Mesendoderm (in vitro differentiated cells): ENCODE measurements around the gene PMFBP1.

Experiments used
- DNase-seq: peaks from one replicate; pipeline ENCODE4 v3.0.0; 2013
- H2AK5ac ChIP-seq: 2 replicates; pipeline ENCODE4 v1.6.1; 2013; ENCODE audit warnings: low read length, inconsistent platforms
- H2BK120ac ChIP-seq: 2 replicates; pipeline ENCODE4 v1.6.1; 2013; ENCODE audit warnings: low read depth, mild to moderate bottlenecking, low read length, moderate library complexity, mixed read lengths
- H2BK15ac ChIP-seq: replicated peaks from 2 replicates; pipeline ENCODE4 v1.6.1; 2013; ENCODE audit warnings: low read depth, mild to moderate bottlenecking, moderate library complexity
- H2BK5ac ChIP-seq: 2 replicates; pipeline ENCODE4 v1.6.1; 2013; ENCODE audit warnings: low read length, inconsistent platforms
- H3K18ac ChIP-seq: 2 replicates; pipeline ENCODE4 v1.6.1; 2013; ENCODE audit warnings: mild to moderate bottlenecking, low read length, mixed read lengths
- H3K23ac ChIP-seq: one replicate; pipeline ENCODE4 v1.6.1; 2013; ENCODE audit warnings: low read length
- H3K27ac ChIP-seq: 2 replicates; pipeline ENCODE4 v1.5.1; 2013; ENCODE audit warnings: low read depth, mild to moderate bottlenecking, inconsistent platforms, low read length, moderate library complexity
- H3K27me3 ChIP-seq: 2 replicates; pipeline ENCODE4 v1.6.1; 2013; ENCODE audit warnings: low read length, control low read depth, mild to moderate bottlenecking, inconsistent platforms; ENCODE audit not compliant: insufficient read depth, poor library complexity
- H3K36me3 ChIP-seq: 2 replicates; pipeline ENCODE4 v1.6.1; 2013; ENCODE audit warnings: low read length, inconsistent platforms; ENCODE audit not compliant: control insufficient read depth, insufficient read depth
- H3K4ac ChIP-seq: one replicate; pipeline ENCODE4 v1.6.1; 2013; ENCODE audit warnings: low read depth, mild to moderate bottlenecking, low read length, moderate library complexity
- H3K4me1 ChIP-seq: 2 replicates; pipeline ENCODE4 v1.6.1; 2013; ENCODE audit warnings: low read depth, low read length, inconsistent platforms; ENCODE audit not compliant: control insufficient read depth
- H3K4me2 ChIP-seq: 2 replicates; pipeline ENCODE4 v1.6.1; 2013; ENCODE audit warnings: low read length
- H3K4me3 ChIP-seq: 2 replicates; pipeline ENCODE4 v1.5.1; 2013; ENCODE audit warnings: mild to moderate bottlenecking, low read length
- H3K56ac ChIP-seq: one replicate; pipeline ENCODE4 v1.6.1; 2013; ENCODE audit warnings: low read length
- H3K79me1 ChIP-seq: 2 replicates; pipeline ENCODE4 v1.6.1; 2013; ENCODE audit warnings: low read length, inconsistent platforms
- H3K79me2 ChIP-seq: 2 replicates; pipeline ENCODE4 v1.6.1; 2013; ENCODE audit warnings: mild to moderate bottlenecking, low read length; ENCODE audit not compliant: control insufficient read depth, insufficient read depth
- H3K9ac ChIP-seq: 2 replicates; pipeline ENCODE4 v1.6.1; 2013; ENCODE audit warnings: low read length, inconsistent platforms
- H4K5ac ChIP-seq: one replicate; pipeline ENCODE4 v1.6.1; 2013; ENCODE audit warnings: low read length
- H4K8ac ChIP-seq: one replicate; pipeline ENCODE4 v1.6.1; 2013; ENCODE audit warnings: low read depth, mild to moderate bottlenecking, control low read depth, low read length, moderate library complexity
- WGBS: extraction: QIAGEN DNeasy Blood & Tissue Kit; methylation state at CpG from one replicate; pipeline ENCODE4 v1.1.7; 2013; ENCODE audit warnings: low lambda C conversion rate, missing lambda C conversion rate; ENCODE audit not compliant: insufficient coverage; ENCODE audit errors: extremely low coverage; 5-methylcytosine and 5-hydroxymethylcytosine counted together

PMFBP1 gene

GRCh38 chr16:72179204-72179970, 7.4 kb upstream of the PMFBP1 start:
- no peaks in the 10 kb centered on the region for H3K79me1 ChIP-seq
- no peak overlapping the region for H3K23ac ChIP-seq
- DNase-seq, result no peak
- H2BK15ac ChIP-seq, result no peak overlapping the region
- no peak overlapping the region for H3K4ac ChIP-seq
- H3K56ac ChIP-seq, result no peak overlapping the region
- no peaks in the 10 kb centered on the region for H3K79me2 ChIP-seq
- no peak overlapping the region for H2BK120ac ChIP-seq
- no peaks in the 10 kb centered on the region for H3K4me1 ChIP-seq
- no peaks in the 10 kb centered on the region for H3K36me3 ChIP-seq
- H3K4me2 ChIP-seq, result no peak overlapping the region
- H2BK5ac ChIP-seq, result no peak overlapping the region
- H3K4me3 ChIP-seq, result no peak overlapping the region
- no peak overlapping the region for H3K9ac ChIP-seq
- H3K27ac ChIP-seq, result no peak overlapping the region
- no peak overlapping the region for H2AK5ac ChIP-seq
- no peaks in the 10 kb centered on the region for H3K27me3 ChIP-seq
- no CpG with 5 or more reads among the region's 5 CpGs for WGBS
- no peak overlapping the region for H3K18ac ChIP-seq
- no peak overlapping the region for H4K8ac ChIP-seq
- H4K5ac ChIP-seq, result no peak overlapping the region

GRCh38 chr16:72174726-72175125, 2.8 kb upstream of the PMFBP1 start:
- Histone ChIP-seq H2AK5ac (no peak overlapping the region), H3K56ac (no peak overlapping the region), H4K8ac (no peak overlapping the region), H4K5ac (no peak overlapping the region), H3K79me1 (no peaks in the 10 kb centered on the region), H3K9ac (no peak overlapping the region), H3K79me2 (no peaks in the 10 kb centered on the region), H3K4me3 (no peak overlapping the region), H3K36me3 (no peaks in the 10 kb centered on the region), H3K4ac (no peak overlapping the region), H3K18ac (no peak overlapping the region), H2BK120ac (no peak overlapping the region), H3K27ac (no peak overlapping the region), H2BK15ac (no peak overlapping the region), H2BK5ac (no peak overlapping the region), H3K27me3 (no peaks in the 10 kb centered on the region), H3K4me2 (no peak overlapping the region), H3K23ac (no peak overlapping the region), H3K4me1 (no peaks in the 10 kb centered on the region)
- WGBS, result no CpG with 5 or more reads among the region's 2 CpGs
- peak; percentile 53 for DNase-seq

GRCh38 chr16:72173997-72174396, 2.0 kb upstream of the PMFBP1 start:
- DNase-seq, result no peak

DNA sequence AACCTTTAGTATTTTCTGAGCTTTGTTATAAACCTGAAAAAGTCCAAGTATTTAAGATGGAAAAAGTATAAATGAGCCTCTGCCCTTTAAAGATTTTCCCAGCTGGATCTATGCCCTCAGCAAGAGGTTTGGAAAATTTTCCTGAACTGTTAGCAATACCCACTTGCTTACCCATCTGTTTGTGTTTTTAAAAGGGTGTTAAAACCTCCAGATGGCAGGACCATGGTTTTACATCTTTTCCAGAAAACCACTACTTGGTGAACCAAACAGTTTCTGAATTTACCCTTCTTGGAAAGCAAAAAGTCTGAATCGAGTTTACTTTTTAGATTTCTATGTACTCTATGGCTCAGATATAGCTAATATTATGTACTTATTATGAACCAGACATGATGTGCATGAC, 719 bp downstream of the PMFBP1 start:
- Histone ChIP-seq H3K4me2 (no peak overlapping the region), H3K79me2 (no peaks in the 10 kb centered on the region), H3K9ac (no peak overlapping the region), H2AK5ac (no peak overlapping the region), H3K36me3 (no peaks in the 10 kb centered on the region), H2BK15ac (no peak overlapping the region), H3K79me1 (no peaks in the 10 kb centered on the region), H4K8ac (no peak overlapping the region), H4K5ac (no peak overlapping the region), H2BK120ac (no peak overlapping the region), H3K27ac (no peak overlapping the region), H3K18ac (no peak overlapping the region), H3K23ac (no peak overlapping the region), H3K56ac (no peak overlapping the region), H3K4me1 (no peaks in the 10 kb centered on the region), H3K4ac (no peak overlapping the region), H3K27me3 (no peaks in the 10 kb centered on the region), H3K4me3 (no peak overlapping the region), H2BK5ac (no peak overlapping the region)
- no peak for DNase-seq
- WGBS, result no CpG with 5 or more reads among the region's 1 CpG

More at GRCh38 chr16:72173997-72174396, 2.0 kb upstream of the PMFBP1 start:
- Histone ChIP-seq H3K23ac (no peak overlapping the region), H3K79me2 (no peaks in the 10 kb centered on the region), H2BK15ac (no peak overlapping the region), H3K27ac (no peak overlapping the region), H3K56ac (no peak overlapping the region), H3K27me3 (no peaks in the 10 kb centered on the region), H3K18ac (no peak overlapping the region), H3K4me3 (no peak overlapping the region), H3K36me3 (no peaks in the 10 kb centered on the region), H3K4me2 (no peak overlapping the region), H3K9ac (no peak overlapping the region), H2BK5ac (no peak overlapping the region), H4K8ac (no peak overlapping the region), H2AK5ac (no peak overlapping the region), H3K79me1 (no peaks in the 10 kb centered on the region), H4K5ac (no peak overlapping the region), H2BK120ac (no peak overlapping the region), H3K4ac (no peak overlapping the region), H3K4me1 (no peaks in the 10 kb centered on the region)
- no CpG with 5 or more reads among the region's 1 CpG for WGBS

DNA sequence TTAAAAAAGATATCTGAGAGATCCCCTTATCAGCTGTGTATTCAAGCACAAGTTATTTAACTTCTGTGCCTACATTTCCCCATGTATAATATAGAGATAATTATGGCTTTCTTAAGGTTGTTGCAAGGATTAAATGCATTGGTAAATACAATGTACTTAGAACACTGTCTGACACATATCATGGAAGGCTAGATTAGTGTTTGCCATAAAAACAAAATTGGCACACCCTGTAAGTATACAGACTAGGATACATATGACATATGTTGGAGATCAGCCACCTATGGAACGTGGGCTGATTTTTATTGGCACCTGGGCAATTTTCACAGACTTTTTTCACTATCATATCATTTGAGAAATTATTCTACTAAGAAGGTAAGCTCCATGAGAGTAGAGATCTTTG, 2.2 kb downstream of the PMFBP1 start:
- no peak for DNase-seq
- Histone ChIP-seq H3K23ac (no peak overlapping the region), H2AK5ac (no peak overlapping the region), H3K27ac (no peak overlapping the region), H2BK15ac (no peak overlapping the region), H3K4ac (no peak overlapping the region), H4K5ac (no peak overlapping the region), H3K4me2 (no peak overlapping the region), H4K8ac (no peak overlapping the region), H3K27me3 (no peaks in the 10 kb centered on the region), H3K4me1 (no peaks in the 10 kb centered on the region), H3K36me3 (no peaks in the 10 kb centered on the region), H3K79me2 (no peaks in the 10 kb centered on the region), H3K56ac (no peak overlapping the region), H3K79me1 (no peaks in the 10 kb centered on the region), H3K9ac (no peak overlapping the region), H3K18ac (no peak overlapping the region), H3K4me3 (no peak overlapping the region), H2BK5ac (no peak overlapping the region), H2BK120ac (no peak overlapping the region)
- WGBS, result no CpG with 5 or more reads among the region's 1 CpG

DNA sequence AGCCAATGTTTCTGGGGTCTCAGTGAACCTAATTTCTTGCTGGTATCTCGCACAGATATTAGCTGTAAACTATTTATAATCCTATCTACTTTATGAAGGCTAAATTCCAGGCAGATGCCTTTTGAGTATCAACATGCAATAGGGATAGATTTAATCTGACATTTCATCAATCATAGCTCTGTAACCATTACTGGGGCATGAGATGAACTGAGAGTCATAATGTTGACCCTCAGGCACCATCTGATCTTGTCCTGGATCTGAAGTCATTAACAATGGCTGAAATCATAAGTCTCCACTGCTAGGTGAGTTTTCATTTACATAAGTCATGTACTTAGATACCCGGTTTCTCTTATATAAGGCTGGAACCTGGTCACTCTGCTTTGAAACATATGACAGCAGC, 3.6 kb downstream of the PMFBP1 start:
- H3K36me3 ChIP-seq, result no peaks in the 10 kb centered on the region
- no peaks in the 10 kb centered on the region for H3K27me3 ChIP-seq
- no peak overlapping the region for H3K4me3 ChIP-seq
- H3K79me2 ChIP-seq, result no peaks in the 10 kb centered on the region
- H2BK15ac ChIP-seq, result no peak overlapping the region
- H3K27ac ChIP-seq, result no peak overlapping the region
- H4K8ac ChIP-seq, result no peak overlapping the region
- no peak overlapping the region for H3K18ac ChIP-seq
- no peak overlapping the region for H3K56ac ChIP-seq
- H3K9ac ChIP-seq, result no peak overlapping the region
- no peak overlapping the region for H3K4ac ChIP-seq
- no peak overlapping the region for H2BK5ac ChIP-seq
- no peak for DNase-seq
- no peak overlapping the region for H2AK5ac ChIP-seq
- H3K4me1 ChIP-seq, result no peaks in the 10 kb centered on the region
- H2BK120ac ChIP-seq, result no peak overlapping the region
- no CpG with 5 or more reads among the region's 2 CpGs for WGBS
- H3K79me1 ChIP-seq, result no peaks in the 10 kb centered on the region
- no peak overlapping the region for H3K23ac ChIP-seq
- H3K4me2 ChIP-seq, result no peak overlapping the region
- H4K5ac ChIP-seq, result no peak overlapping the region
